Neural progenitor cell (in vitro differentiated cells): ENCODE data around the gene GABRA5. TPM values are rescaled to one million over a fixed set of nuclear protein-coding genes. Genes with fewer than 3 reads are reported as not detected.
A peak's percentile ranks its signal among the peaks of the same experiment; 100 is the strongest.

Source experiments
- DNase-seq: peaks from one replicate; pipeline ENCODE4 v3.0.0-alpha.2; 2016; ENCODE audit warnings: low spot score
- H2AFZ ChIP-seq: fragments of 200-600 bp; sonication (generic); replicated peaks from 2 replicates; pipeline ENCODE4 v1.6.1; 2016; ENCODE audit warnings: antibody characterized with exemption
- H3F3A ChIP-seq: fragments of 200-600 bp; sonication (generic); 2 replicates; pipeline ENCODE4 v1.6.1; 2016; ENCODE audit warnings: antibody characterized with exemption, low read depth
- H3K27ac ChIP-seq: fragments of 200-600 bp; sonication (generic); 2 replicates; pipeline ENCODE4 v1.5.1; 2016; ENCODE audit warnings: mild to moderate bottlenecking
- H3K27me3 ChIP-seq: fragments of 200-600 bp; sonication (generic); 2 replicates; pipeline ENCODE4 v1.6.1; 2016; ENCODE audit warnings: mild to moderate bottlenecking, moderate library complexity
- H3K36me3 ChIP-seq: fragments of 200-600 bp; sonication (generic); 2 replicates; pipeline ENCODE4 v1.5.1; 2016
- H3K4me1 ChIP-seq: fragments of 200-600 bp; sonication (generic); 2 replicates; pipeline ENCODE4 v1.6.1; 2016; ENCODE audit warnings: mixed run types
- H3K4me2 ChIP-seq: fragments of 200-600 bp; sonication (generic); 2 replicates; pipeline ENCODE4 v1.6.1; 2016
- H3K4me3 ChIP-seq: fragments of 200-600 bp; sonication (generic); 2 replicates; pipeline ENCODE4 v1.5.1; 2016
- H3K79me2 ChIP-seq: fragments of 200-600 bp; sonication (generic); 2 replicates; pipeline ENCODE4 v1.6.1; 2016; ENCODE audit warnings: low read depth
- H3K9ac ChIP-seq: fragments of 200-600 bp; sonication (generic); 2 replicates; pipeline ENCODE4 v1.6.1; 2016
- H3K9me3 ChIP-seq: fragments of 200-600 bp; sonication (generic); 2 replicates; pipeline ENCODE4 v1.5.1; 2016; ENCODE audit warnings: low read depth
- H4K20me1 ChIP-seq: fragments of 200-600 bp; sonication (generic); 2 replicates; pipeline ENCODE4 v1.6.1; 2016; ENCODE audit warnings: low read depth
- H3K27ac Mint-ChIP-seq: 3 replicates; pipeline ENCODE4 v1.8.0; 2021; ENCODE audit warnings: mixed read lengths
- H3K27me3 Mint-ChIP-seq: 2 replicates; pipeline ENCODE4 v1.8.0; 2022; ENCODE audit warnings: low read depth, mild to moderate bottlenecking, inconsistent platforms, moderate library complexity, mixed read lengths; ENCODE audit not compliant: insufficient read depth
- H3K36me3 Mint-ChIP-seq: 3 replicates; pipeline ENCODE4 v1.8.0; 2021; ENCODE audit warnings: mixed read lengths
- H3K4me1 Mint-ChIP-seq: 3 replicates; pipeline ENCODE4 v1.8.0; 2021; ENCODE audit warnings: mixed read lengths
- H3K4me3 Mint-ChIP-seq: 3 replicates; pipeline ENCODE4 v1.8.0; 2021; ENCODE audit warnings: mild to moderate bottlenecking, moderate library complexity, mixed read lengths
- H3K9me3 Mint-ChIP-seq: 3 replicates; pipeline ENCODE4 v1.8.0; 2020; ENCODE audit warnings: mixed read lengths
- EZH2 ChIP-seq: fragments of 200-600 bp; sonication (generic); IDR thresholded peaks from 2 replicates; pipeline ENCODE4 v1.6.1; 2017; ENCODE audit warnings: antibody characterized with exemption, mild to moderate bottlenecking, moderate library complexity
- EZH2phosphoT487 ChIP-seq: fragments of 200-600 bp; sonication (generic); IDR thresholded peaks from 2 replicates; pipeline ENCODE4 v1.6.1; 2017; ENCODE audit warnings: antibody characterized with exemption
- total RNA-seq: library from RNA; depleted of rRNA; stranded (reverse); fragments of >200 nt; gene quantifications from 2 replicates; pipeline ENCODE4 v1.2.3, GENCODE V29; 2015; ENCODE audit warnings: low replicate concordance
- TF ChIP-seq, protein P1 (sequence below): fragments of 200-600 bp; sonication (generic); IDR thresholded peaks from 2 replicates; pipeline ENCODE4 v1.5.1; 2017; ENCODE audit warnings: antibody characterized with exemption, mild to moderate bottlenecking

The GABRA5 gene
- total RNA-seq, 1 donor from 2014 or later: 3.0 TPM

DNA sequence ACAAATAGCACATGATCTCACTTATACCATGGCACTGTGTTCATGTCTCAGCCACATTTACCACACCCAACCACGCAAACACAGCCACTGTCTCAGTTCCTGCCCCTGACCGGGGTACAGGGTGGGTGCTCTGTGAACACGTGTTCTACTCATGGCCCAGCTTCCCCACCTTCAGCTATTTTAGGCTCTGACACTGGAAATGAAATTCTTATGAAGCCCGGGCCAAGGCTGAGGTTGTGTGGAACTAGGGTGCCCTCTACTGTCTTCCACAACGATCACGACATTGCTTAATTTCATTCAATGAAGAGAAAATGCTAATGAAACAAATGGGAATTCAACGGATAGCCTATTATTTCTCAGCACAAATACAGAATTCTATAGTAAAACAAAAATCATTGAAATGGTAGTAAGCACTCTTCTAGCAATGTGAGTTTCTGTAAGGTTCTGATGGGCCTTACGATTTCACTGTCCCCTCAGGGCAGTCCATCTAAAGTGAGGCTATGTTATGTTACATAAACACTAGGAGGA is 2.1 kb upstream of the GABRA5 start:
- DNase-seq: peak; percentile 76
- no peak overlapping the region for H3K27ac Mint-ChIP-seq
- Histone ChIP-seq H3K4me2 (no peak overlapping the region), H3K36me3 (no peaks in the 10 kb centered on the region), H3K79me2 (no peaks in the 10 kb centered on the region), H3K9ac (no peak overlapping the region), H4K20me1 (no peaks in the 10 kb centered on the region), H2AFZ (no peak overlapping the region), H3K4me3 (no peak overlapping the region), H3F3A (no peaks in the 10 kb centered on the region), H3K4me1 (no peaks in the 10 kb centered on the region), H3K9me3 (no peaks in the 10 kb centered on the region), H3K27me3 (peaks cover 49% of the 10 kb centered on the region), H3K27ac (no peak overlapping the region)
- peaks cover 10% of the 10 kb centered on the region for H3K9me3 Mint-ChIP-seq
- peaks cover 9% of the 10 kb centered on the region for H3K4me1 Mint-ChIP-seq
- no peak for TF ChIP-seq EZH2
- TF ChIP-seq, protein P1, sequence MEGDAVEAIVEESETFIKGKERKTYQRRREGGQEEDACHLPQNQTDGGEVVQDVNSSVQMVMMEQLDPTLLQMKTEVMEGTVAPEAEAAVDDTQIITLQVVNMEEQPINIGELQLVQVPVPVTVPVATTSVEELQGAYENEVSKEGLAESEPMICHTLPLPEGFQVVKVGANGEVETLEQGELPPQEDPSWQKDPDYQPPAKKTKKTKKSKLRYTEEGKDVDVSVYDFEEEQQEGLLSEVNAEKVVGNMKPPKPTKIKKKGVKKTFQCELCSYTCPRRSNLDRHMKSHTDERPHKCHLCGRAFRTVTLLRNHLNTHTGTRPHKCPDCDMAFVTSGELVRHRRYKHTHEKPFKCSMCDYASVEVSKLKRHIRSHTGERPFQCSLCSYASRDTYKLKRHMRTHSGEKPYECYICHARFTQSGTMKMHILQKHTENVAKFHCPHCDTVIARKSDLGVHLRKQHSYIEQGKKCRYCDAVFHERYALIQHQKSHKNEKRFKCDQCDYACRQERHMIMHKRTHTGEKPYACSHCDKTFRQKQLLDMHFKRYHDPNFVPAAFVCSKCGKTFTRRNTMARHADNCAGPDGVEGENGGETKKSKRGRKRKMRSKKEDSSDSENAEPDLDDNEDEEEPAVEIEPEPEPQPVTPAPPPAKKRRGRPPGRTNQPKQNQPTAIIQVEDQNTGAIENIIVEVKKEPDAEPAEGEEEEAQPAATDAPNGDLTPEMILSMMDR: peak; percentile 92
- TF ChIP-seq EZH2phosphoT487: no peak
- no peak overlapping the region for H3K4me3 Mint-ChIP-seq
- H3K27me3 Mint-ChIP-seq: peaks cover 28% of the 10 kb centered on the region
- peaks cover 1% of the 10 kb centered on the region for H3K36me3 Mint-ChIP-seq

DNA sequence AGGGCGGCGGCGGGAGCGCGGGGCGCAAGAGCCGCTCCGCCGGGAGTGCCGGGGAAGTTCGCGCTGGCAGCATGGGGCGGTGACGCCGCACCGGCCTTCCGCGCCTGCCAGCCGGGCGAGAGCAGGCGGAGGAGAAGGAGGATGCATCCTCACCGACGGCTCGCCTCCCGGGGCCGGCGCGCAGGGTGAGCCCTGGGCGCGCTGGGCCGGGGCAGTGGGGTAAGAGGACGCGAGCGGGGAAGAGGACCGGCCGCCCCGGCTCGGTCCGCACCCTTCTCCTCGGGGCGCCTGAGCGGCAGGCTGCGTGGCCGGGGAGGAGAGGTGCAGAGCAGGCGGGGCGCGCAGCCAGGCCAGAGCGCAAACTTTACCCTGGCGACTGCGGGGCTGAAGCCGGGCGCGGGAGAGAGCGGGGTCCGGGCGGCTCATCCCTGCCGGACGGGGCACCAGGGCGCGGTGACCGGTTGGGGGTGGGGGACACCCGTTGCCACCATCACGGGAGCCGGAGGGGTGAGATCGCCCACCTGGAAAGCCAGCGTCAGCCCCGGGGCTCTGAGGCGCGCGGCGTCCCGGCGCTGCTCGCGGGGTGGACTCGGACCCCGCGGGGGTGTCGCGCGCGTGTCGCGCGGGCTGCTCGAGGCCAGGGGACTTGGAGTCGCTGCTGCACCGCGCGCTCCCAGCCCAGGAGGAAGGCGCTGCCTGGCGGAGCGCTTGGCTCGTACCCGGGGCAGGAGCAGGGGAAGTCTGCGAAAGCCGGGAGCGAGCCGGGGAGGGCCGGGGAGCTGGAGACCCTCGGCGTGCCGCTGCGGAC is 542 bp downstream of the GABRA5 start:
- Mint-ChIP-seq H3K27me3 (peaks cover 31% of the 10 kb centered on the region), H3K9me3 (no peaks in the 10 kb centered on the region), H3K4me1 (peaks cover 13% of the 10 kb centered on the region), H3K4me3 (peak overlapping the region; percentile 79), H3K36me3 (no peaks in the 10 kb centered on the region), H3K27ac (no peak overlapping the region)
- peak overlapping the region; percentile 79 for H2AFZ ChIP-seq
- H3K4me1 ChIP-seq: peaks cover 4% of the 10 kb centered on the region
- peak; percentile 54 for DNase-seq
- H3K4me2 ChIP-seq: peak overlapping the region; percentile 96
- H4K20me1 ChIP-seq: no peaks in the 10 kb centered on the region
- H3K27ac ChIP-seq: no peak overlapping the region
- H3K4me3 ChIP-seq: peak overlapping the region; percentile 63
- no peaks in the 10 kb centered on the region for H3K36me3 ChIP-seq
- H3K9me3 ChIP-seq: no peaks in the 10 kb centered on the region
- H3F3A ChIP-seq: no peaks in the 10 kb centered on the region
- peaks cover 59% of the 10 kb centered on the region for H3K27me3 ChIP-seq
- H3K79me2 ChIP-seq: no peaks in the 10 kb centered on the region
- no peak overlapping the region for H3K9ac ChIP-seq
- TF ChIP-seq EZH2phosphoT487: peak; percentile 43
- TF ChIP-seq EZH2: peak; percentile 39
- TF ChIP-seq, protein P1: no peak

DNA sequence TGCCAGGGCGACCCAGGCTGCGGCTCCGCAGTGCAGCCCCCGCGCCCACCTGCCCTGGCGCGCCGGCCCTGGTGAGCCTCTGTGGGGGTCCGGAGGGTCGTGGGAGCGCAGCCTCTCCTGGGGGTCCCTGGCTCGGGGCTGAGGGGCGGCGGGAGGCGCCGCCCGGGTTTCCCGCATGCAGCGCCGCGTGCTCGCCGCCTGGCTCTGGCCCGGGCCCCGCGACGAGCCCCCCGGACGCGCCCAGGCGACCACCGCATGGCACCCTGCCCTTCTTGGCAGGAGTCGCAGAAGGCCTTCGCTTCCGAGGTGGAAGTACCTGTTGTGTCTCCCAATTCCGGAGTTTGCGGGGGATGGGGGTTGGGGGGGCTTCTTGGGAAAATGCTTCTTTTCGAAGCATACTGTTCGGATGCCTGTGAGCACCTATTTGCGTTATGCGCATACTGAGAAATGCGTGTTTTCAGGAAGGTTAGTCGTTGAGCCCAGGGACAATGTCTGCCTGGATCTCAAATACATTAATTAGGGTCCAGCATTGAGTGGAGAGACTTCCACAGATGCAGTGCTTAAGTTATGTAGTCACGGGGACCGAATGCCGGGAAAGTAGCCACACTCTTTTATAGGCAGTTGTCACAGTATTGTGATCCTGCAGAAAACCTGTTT is 1.3 kb downstream of the GABRA5 start:
- Mint-ChIP-seq H3K9me3 (no peaks in the 10 kb centered on the region), H3K4me3 (peak overlapping the region; percentile 82), H3K27me3 (peaks cover 29% of the 10 kb centered on the region), H3K36me3 (no peaks in the 10 kb centered on the region), H3K27ac (no peak overlapping the region), H3K4me1 (peaks cover 15% of the 10 kb centered on the region)
- no peak for DNase-seq
- no peaks in the 10 kb centered on the region for H3K79me2 ChIP-seq
- no peaks in the 10 kb centered on the region for H4K20me1 ChIP-seq
- peak overlapping the region; percentile 79 for H2AFZ ChIP-seq
- peak overlapping the region; percentile 63 for H3K4me3 ChIP-seq
- H3K4me1 ChIP-seq: peaks cover 7% of the 10 kb centered on the region
- H3K9ac ChIP-seq: no peak overlapping the region
- no peaks in the 10 kb centered on the region for H3K36me3 ChIP-seq
- H3K27ac ChIP-seq: no peak overlapping the region
- H3K27me3 ChIP-seq: peaks cover 59% of the 10 kb centered on the region
- peak; percentile 9 for TF ChIP-seq EZH2
- TF ChIP-seq, protein P1: no peak
- peak overlapping the region; percentile 96 for H3K4me2 ChIP-seq
- H3F3A ChIP-seq: no peaks in the 10 kb centered on the region
- no peaks in the 10 kb centered on the region for H3K9me3 ChIP-seq
